ENCODE measurements around the gene NRCAM.

Gene NRCAM

DNA sequence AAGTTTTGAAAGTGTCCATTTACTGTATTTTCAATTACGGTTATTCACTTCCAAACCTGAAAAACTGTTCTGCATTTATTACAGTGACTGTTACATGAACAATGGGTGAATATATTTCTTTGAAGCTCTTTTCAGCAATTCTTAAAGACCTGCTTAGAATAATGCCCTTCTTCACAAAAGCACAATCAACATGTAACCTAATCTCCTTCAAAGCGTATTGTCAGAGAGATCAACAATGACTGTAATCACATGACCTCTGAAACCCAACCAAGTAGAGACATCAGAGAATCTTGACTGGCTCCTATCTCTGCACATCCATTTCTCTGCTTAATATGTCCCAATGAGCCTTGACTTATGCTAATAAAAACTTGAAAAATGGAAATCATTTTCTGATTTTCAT, 126.7 kb downstream of the NRCAM start:
- no peak overlapping the region for H3K4me2 ChIP-seq (ENCODE audit: low read depth, low read length)
- H3K9me3 ChIP-seq (replicated peaks; ENCODE audit: insufficient read depth, low read length), result no peaks in the 10 kb centered on the region
- no peaks in the 10 kb centered on the region for H3K9me2 ChIP-seq (replicated peaks; ENCODE audit: insufficient read depth, low read length)
- H3F3A ChIP-seq (ENCODE audit: insufficient read depth, low read length), result no peaks in the 10 kb centered on the region
- no peak overlapping the region for H3K4me3 ChIP-seq (ENCODE audit: low read length)
- no peaks in the 10 kb centered on the region for H4K20me1 ChIP-seq (ENCODE audit: insufficient read depth, low read length)
- H3K36me3 ChIP-seq (replicated peaks; ENCODE audit: insufficient read depth, low read length), result no peaks in the 10 kb centered on the region
- TF ChIP-seq EZH2phosphoT487 (IDR thresholded peaks at IDR 0.05; ENCODE audit: low read length) (no peak), EZH2 (optimal IDR thresholded peaks at IDR 0.05; ENCODE audit: low read depth, low read length) (no peak)
- TF ChIP-seq, protein P1, sequence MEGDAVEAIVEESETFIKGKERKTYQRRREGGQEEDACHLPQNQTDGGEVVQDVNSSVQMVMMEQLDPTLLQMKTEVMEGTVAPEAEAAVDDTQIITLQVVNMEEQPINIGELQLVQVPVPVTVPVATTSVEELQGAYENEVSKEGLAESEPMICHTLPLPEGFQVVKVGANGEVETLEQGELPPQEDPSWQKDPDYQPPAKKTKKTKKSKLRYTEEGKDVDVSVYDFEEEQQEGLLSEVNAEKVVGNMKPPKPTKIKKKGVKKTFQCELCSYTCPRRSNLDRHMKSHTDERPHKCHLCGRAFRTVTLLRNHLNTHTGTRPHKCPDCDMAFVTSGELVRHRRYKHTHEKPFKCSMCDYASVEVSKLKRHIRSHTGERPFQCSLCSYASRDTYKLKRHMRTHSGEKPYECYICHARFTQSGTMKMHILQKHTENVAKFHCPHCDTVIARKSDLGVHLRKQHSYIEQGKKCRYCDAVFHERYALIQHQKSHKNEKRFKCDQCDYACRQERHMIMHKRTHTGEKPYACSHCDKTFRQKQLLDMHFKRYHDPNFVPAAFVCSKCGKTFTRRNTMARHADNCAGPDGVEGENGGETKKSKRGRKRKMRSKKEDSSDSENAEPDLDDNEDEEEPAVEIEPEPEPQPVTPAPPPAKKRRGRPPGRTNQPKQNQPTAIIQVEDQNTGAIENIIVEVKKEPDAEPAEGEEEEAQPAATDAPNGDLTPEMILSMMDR (IDR thresholded peaks at IDR 0.05; ENCODE audit: low read length), result no peak
- no peak overlapping the region for H3K9ac ChIP-seq (ENCODE audit: low read length)
- peaks cover 18% of the 10 kb centered on the region for H3K4me1 ChIP-seq (ENCODE audit: low read length)
- H2AFZ ChIP-seq (ENCODE audit: low read length), result no peak overlapping the region
- no peak overlapping the region for H3K27ac ChIP-seq (ENCODE audit: low read length)
- no peaks in the 10 kb centered on the region for H3K79me2 ChIP-seq (ENCODE audit: low read length)
- no peaks in the 10 kb centered on the region for H3K27me3 ChIP-seq (replicated peaks; ENCODE audit: insufficient read depth, low read length)
- no peak for DNase-seq

DNA sequence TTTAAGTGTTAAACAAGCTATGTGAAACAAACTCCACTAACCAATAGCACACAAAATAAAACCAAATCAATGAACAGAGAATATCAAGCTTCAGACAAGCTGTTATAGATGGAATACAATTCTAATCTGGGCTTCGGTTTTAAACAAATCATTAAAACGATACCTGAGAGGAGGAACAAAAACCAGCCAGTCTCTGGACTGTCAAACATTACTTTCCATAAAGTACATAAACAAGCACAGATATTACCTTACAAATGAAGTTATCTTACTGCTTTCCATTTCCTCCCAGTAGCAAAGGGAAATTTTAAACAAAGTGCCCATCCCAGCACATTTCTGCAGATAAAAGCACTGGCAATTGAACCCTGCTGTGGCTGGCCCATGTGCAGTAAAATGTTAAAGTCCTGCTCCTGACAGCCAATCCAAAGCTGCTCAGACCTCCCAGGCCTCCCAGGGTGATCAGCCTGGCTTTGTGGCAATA, 128.0 kb downstream of the NRCAM start:
- peak overlapping the region; percentile 7; the same call in 1 of the 2 replicates for H2AFZ ChIP-seq (ENCODE audit: low read length)
- H3K4me1 ChIP-seq (ENCODE audit: low read length), result peaks cover 23% of the 10 kb centered on the region

DNA sequence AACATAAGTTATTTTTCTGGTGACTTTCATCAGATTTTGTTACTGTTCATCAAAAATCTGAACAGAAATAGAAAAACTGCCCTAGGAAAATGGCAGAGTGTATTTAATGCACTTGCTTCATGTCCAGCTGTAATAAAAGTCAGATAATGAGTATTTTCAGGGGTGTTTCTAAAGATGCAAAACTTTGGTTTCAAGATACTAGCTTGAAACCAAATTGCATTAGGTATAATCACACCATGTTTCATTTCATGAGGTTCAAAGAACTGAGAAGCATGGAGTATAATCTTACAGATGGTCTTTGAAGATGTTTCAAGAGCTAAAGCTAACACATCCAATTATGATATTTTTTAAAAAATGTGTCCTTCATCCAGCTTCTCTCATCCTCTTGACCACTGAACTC, 128.9 kb downstream of the NRCAM start:
- Histone ChIP-seq H3K4me1 (ENCODE audit: low read length) (peaks cover 23% of the 10 kb centered on the region), H3K4me3 (ENCODE audit: low read length) (no peak overlapping the region), H3K27me3 (replicated peaks; ENCODE audit: insufficient read depth, low read length) (no peaks in the 10 kb centered on the region), H3K9me2 (replicated peaks; ENCODE audit: insufficient read depth, low read length) (no peaks in the 10 kb centered on the region), H3K9ac (ENCODE audit: low read length) (no peak overlapping the region), H4K20me1 (ENCODE audit: insufficient read depth, low read length) (no peaks in the 10 kb centered on the region), H2AFZ (ENCODE audit: low read length) (no peak overlapping the region), H3K9me3 (replicated peaks; ENCODE audit: insufficient read depth, low read length) (no peaks in the 10 kb centered on the region), H3K79me2 (ENCODE audit: low read length) (no peaks in the 10 kb centered on the region), H3F3A (ENCODE audit: insufficient read depth, low read length) (no peaks in the 10 kb centered on the region), H3K36me3 (replicated peaks; ENCODE audit: insufficient read depth, low read length) (no peaks in the 10 kb centered on the region), H3K4me2 (ENCODE audit: low read depth, low read length) (peak overlapping the region; percentile 13; the same call in 1 of the 2 replicates), H3K27ac (ENCODE audit: low read length) (peak overlapping the region; percentile 8; the same call in 1 of the 2 replicates)
- no peak for DNase-seq
- TF ChIP-seq, protein P1 (IDR thresholded peaks at IDR 0.05; ENCODE audit: low read length), result no peak
- TF ChIP-seq EZH2 (optimal IDR thresholded peaks at IDR 0.05; ENCODE audit: low read depth, low read length) (no peak), EZH2phosphoT487 (IDR thresholded peaks at IDR 0.05; ENCODE audit: low read length) (no peak)

More for the DNA sequence above, 128.0 kb downstream of the NRCAM start:
- peak overlapping the region; percentile 13; the same call in 1 of the 2 replicates for H3K4me2 ChIP-seq (ENCODE audit: low read depth, low read length)
- no peaks in the 10 kb centered on the region for H3K79me2 ChIP-seq (ENCODE audit: low read length)
- H4K20me1 ChIP-seq (ENCODE audit: insufficient read depth, low read length), result no peaks in the 10 kb centered on the region
- TF ChIP-seq, protein P1 (IDR thresholded peaks at IDR 0.05; ENCODE audit: low read length), result no peak
- TF ChIP-seq EZH2phosphoT487 (IDR thresholded peaks at IDR 0.05; ENCODE audit: low read length) (no peak), EZH2 (optimal IDR thresholded peaks at IDR 0.05; ENCODE audit: low read depth, low read length) (no peak)
- no peak overlapping the region for H3K4me3 ChIP-seq (ENCODE audit: low read length)
- H3K27me3 ChIP-seq (replicated peaks; ENCODE audit: insufficient read depth, low read length), result no peaks in the 10 kb centered on the region
- peak overlapping the region; percentile 8; the same call in 1 of the 2 replicates for H3K27ac ChIP-seq (ENCODE audit: low read length)
- H3K9me2 ChIP-seq (replicated peaks; ENCODE audit: insufficient read depth, low read length), result no peaks in the 10 kb centered on the region
- H3K9ac ChIP-seq (ENCODE audit: low read length), result no peak overlapping the region
- H3K9me3 ChIP-seq (replicated peaks; ENCODE audit: insufficient read depth, low read length), result no peaks in the 10 kb centered on the region
- H3K36me3 ChIP-seq (replicated peaks; ENCODE audit: insufficient read depth, low read length), result no peaks in the 10 kb centered on the region
- H3F3A ChIP-seq (ENCODE audit: insufficient read depth, low read length), result no peaks in the 10 kb centered on the region
- DNase-seq, result no peak

Data from MM.1S (cell line).